MM.1S (cell line): Measurements from ENCODE around the gene IRGQ.

ENCODE experiments used
- CTCF ChIP-seq: fragments of 300-600 bp; sonication (generic); IDR thresholded peaks from 2 replicates; pipeline ENCODE4 v1.5.1; 2016; ENCODE audit warnings: antibody characterized with exemption, low read length, mixed read lengths
- EZH2 ChIP-seq: fragments of 300-600 bp; sonication (generic); optimal IDR thresholded peaks from 2 replicates; pipeline ENCODE3; 2017; ENCODE audit warnings: low read depth, mild to moderate bottlenecking, antibody characterized with exemption, low read length, mixed read lengths
- EZH2phosphoT487 ChIP-seq: fragments of 300-600 bp; sonication (generic); IDR thresholded peaks from 2 replicates; pipeline ENCODE4 v1.6.1; 2018; ENCODE audit warnings: antibody characterized with exemption, low read length

GRCh38 chr19:43631491-43631890 lies 35.6 kb upstream of the IRGQ start:
- no peak for TF ChIP-seq EZH2
- TF ChIP-seq CTCF = no peak
- TF ChIP-seq EZH2phosphoT487 = no peak
